Endothelial cell of umbilical vein (primary cell): ENCODE measurements around the gene LSM11.

ENCODE experiments used
- EZH2 ChIP-seq: IDR thresholded peaks from 2 replicates; pipeline ENCODE4 v1.6.1; 2012; ENCODE audit warnings: borderline replicate concordance, low read depth, mild to moderate bottlenecking, moderate library complexity, low read length, inconsistent platforms; ENCODE audit not compliant: severe bottlenecking
- FOS ChIP-seq: IDR thresholded peaks from 2 replicates; pipeline ENCODE4 v1.6.1; 2011; ENCODE audit warnings: mild to moderate bottlenecking, low read length, moderate library complexity, borderline replicate concordance; ENCODE audit not compliant: insufficient read depth
- JUN ChIP-seq: IDR thresholded peaks from 2 replicates; pipeline ENCODE4 v1.6.1; 2011; ENCODE audit warnings: borderline replicate concordance, low read depth; ENCODE audit not compliant: insufficient read length, insufficient read depth
- POLR2A ChIP-seq: IDR thresholded peaks from 2 replicates; pipeline ENCODE4 v1.6.1; 2012; ENCODE audit warnings: low read depth, mild to moderate bottlenecking, control low read depth, low read length
- POLR2AphosphoS5 ChIP-seq: IDR thresholded peaks from 2 replicates; pipeline ENCODE4 v1.6.1; 2012; ENCODE audit warnings: low read depth, mild to moderate bottlenecking, control low read depth, low read length, moderate library complexity; ENCODE audit not compliant: insufficient read depth
- TF ChIP-seq, protein P1 (sequence below), 2 donors: IDR thresholded peaks; 1 replicate in 1 of 2; 2 replicates in 1 of 2; pipeline ENCODE4 v1.5.1; 2011; ENCODE audit warnings: low read length in 2 of 2, mild to moderate bottlenecking in 2 of 2, moderate library complexity in 2 of 2, control low read depth in 1 of 2, inconsistent platforms in 1 of 2, low read depth in 1 of 2; ENCODE audit not compliant: insufficient read depth in 1 of 2; ENCODE audit errors: extremely low read depth in 1 of 2

DNA sequence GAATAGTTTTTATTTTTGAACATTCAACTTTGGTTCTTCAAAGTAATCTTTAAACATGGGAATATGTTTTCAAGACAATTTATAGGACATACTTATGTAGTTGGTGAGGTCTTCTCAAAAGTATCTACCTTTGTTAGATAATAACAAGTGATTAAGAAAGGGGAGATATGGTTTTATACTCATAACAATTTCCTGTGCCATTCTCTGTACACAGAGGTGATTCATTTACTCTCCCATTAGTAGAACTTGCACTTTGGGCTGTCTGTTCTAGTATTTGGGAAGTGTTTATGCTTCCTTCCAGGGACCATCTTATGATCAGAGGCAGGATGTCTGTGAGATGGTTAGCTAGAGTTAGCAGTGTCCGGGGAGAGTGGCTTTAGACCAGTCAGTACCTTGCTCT is 15.2 kb downstream of the LSM11 start:
- TF ChIP-seq POLR2A = no peak
- TF ChIP-seq, protein P1, sequence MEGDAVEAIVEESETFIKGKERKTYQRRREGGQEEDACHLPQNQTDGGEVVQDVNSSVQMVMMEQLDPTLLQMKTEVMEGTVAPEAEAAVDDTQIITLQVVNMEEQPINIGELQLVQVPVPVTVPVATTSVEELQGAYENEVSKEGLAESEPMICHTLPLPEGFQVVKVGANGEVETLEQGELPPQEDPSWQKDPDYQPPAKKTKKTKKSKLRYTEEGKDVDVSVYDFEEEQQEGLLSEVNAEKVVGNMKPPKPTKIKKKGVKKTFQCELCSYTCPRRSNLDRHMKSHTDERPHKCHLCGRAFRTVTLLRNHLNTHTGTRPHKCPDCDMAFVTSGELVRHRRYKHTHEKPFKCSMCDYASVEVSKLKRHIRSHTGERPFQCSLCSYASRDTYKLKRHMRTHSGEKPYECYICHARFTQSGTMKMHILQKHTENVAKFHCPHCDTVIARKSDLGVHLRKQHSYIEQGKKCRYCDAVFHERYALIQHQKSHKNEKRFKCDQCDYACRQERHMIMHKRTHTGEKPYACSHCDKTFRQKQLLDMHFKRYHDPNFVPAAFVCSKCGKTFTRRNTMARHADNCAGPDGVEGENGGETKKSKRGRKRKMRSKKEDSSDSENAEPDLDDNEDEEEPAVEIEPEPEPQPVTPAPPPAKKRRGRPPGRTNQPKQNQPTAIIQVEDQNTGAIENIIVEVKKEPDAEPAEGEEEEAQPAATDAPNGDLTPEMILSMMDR (IDR thresholded peaks at IDR 0.05; ENCODE audit: extremely low read depth in 1 of 2, insufficient read depth in 1 of 2, low read depth in 1 of 2, low read length in 2 of 2) = no peak
- TF ChIP-seq FOS = no peak
- TF ChIP-seq JUN = no peak
- no peak for TF ChIP-seq POLR2AphosphoS5
- TF ChIP-seq EZH2 = no peak
